Progenitor cell of endocrine pancreas (in vitro differentiated cells): ENCODE measurements around the gene STX1B. TPM values are rescaled to one million over a fixed set of nuclear protein-coding genes. Genes with fewer than 3 reads are reported as not detected.

Source experiments
- DNase-seq: peaks from one replicate; pipeline ENCODE4 v3.0.0; 2021; ENCODE audit warnings: low spot score; ENCODE audit not compliant: unreplicated experiment
- H3K27ac Mint-ChIP-seq: 2 replicates; pipeline ENCODE4 v1.8.0; 2021; ENCODE audit warnings: mild to moderate bottlenecking, moderate library complexity, mixed read lengths
- H3K27me3 Mint-ChIP-seq: 2 replicates; pipeline ENCODE4 v1.8.0; 2021; ENCODE audit warnings: mixed read lengths
- H3K36me3 Mint-ChIP-seq: 2 replicates; pipeline ENCODE4 v1.8.0; 2022; ENCODE audit warnings: mixed read lengths; ENCODE audit not compliant: insufficient read depth
- H3K4me1 Mint-ChIP-seq: 2 replicates; pipeline ENCODE4 v1.8.0; 2021; ENCODE audit warnings: low read depth, mixed read lengths
- H3K4me3 Mint-ChIP-seq: 2 replicates; pipeline ENCODE4 v1.8.0; 2021; ENCODE audit warnings: low read depth, mild to moderate bottlenecking, moderate library complexity, mixed read lengths
- H3K9me3 Mint-ChIP-seq: 2 replicates; pipeline ENCODE4 v1.8.0; 2021; ENCODE audit warnings: low read depth, mixed read lengths
- total RNA-seq: library from RNA; stranded (reverse); gene quantifications from 2 replicates; pipeline ENCODE4 v1.2.1, GENCODE V29; 2021
- TF ChIP-seq, protein P1 (sequence below): fragments of 200-600 bp; sonication (generic); IDR thresholded peaks from one replicate; pipeline ENCODE4 v1.5.0; 2021; ENCODE audit warnings: antibody characterized with exemption, mild to moderate bottlenecking; ENCODE audit not compliant: unreplicated experiment

Gene STX1B
- total RNA-seq, 1 donor from 2014 or later = 1.0 TPM

DNA sequence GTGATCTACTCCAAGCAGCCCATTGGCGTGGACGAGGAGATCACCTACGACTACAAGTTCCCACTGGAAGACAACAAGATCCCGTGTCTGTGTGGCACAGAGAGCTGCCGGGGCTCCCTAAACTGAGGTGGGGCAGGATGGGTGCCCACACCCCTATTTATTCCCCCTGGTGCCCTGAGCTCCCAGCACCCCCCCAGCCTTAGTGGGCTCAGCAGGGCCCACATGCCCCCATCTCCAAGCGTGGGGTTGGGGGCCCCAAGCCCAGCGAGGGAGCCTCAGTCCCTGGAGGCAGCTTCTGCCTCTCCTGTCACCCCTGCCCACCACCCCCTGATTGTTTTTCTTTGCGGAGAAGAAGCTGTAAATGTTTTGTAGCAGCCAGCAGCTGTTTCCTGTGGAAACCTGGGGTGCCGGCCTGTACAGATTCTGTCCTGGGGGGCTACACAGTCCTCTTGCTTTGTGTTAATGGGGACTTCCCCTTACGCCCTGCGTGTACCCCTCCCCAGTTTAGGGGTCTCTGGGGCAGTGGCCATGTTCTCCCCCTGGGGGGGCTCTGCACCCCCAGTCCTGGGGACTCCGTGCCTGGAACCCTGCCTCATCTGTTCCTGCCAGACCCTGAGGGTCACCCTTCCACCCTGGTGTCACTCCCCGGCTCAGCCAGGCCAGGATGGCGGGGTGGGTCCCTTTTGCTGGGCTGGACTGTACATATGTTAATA lies 26.4 kb downstream of the STX1B start:
- peaks cover 2% of the 10 kb centered on the region for H3K4me1 Mint-ChIP-seq
- H3K9me3 Mint-ChIP-seq = no peaks in the 10 kb centered on the region
- no peak overlapping the region for H3K4me3 Mint-ChIP-seq
- no peaks in the 10 kb centered on the region for H3K27me3 Mint-ChIP-seq
- TF ChIP-seq, protein P1, sequence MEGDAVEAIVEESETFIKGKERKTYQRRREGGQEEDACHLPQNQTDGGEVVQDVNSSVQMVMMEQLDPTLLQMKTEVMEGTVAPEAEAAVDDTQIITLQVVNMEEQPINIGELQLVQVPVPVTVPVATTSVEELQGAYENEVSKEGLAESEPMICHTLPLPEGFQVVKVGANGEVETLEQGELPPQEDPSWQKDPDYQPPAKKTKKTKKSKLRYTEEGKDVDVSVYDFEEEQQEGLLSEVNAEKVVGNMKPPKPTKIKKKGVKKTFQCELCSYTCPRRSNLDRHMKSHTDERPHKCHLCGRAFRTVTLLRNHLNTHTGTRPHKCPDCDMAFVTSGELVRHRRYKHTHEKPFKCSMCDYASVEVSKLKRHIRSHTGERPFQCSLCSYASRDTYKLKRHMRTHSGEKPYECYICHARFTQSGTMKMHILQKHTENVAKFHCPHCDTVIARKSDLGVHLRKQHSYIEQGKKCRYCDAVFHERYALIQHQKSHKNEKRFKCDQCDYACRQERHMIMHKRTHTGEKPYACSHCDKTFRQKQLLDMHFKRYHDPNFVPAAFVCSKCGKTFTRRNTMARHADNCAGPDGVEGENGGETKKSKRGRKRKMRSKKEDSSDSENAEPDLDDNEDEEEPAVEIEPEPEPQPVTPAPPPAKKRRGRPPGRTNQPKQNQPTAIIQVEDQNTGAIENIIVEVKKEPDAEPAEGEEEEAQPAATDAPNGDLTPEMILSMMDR = no peak
- H3K36me3 Mint-ChIP-seq = peaks cover 8% of the 10 kb centered on the region
- H3K27ac Mint-ChIP-seq = no peak overlapping the region
- no peak for DNase-seq

DNA sequence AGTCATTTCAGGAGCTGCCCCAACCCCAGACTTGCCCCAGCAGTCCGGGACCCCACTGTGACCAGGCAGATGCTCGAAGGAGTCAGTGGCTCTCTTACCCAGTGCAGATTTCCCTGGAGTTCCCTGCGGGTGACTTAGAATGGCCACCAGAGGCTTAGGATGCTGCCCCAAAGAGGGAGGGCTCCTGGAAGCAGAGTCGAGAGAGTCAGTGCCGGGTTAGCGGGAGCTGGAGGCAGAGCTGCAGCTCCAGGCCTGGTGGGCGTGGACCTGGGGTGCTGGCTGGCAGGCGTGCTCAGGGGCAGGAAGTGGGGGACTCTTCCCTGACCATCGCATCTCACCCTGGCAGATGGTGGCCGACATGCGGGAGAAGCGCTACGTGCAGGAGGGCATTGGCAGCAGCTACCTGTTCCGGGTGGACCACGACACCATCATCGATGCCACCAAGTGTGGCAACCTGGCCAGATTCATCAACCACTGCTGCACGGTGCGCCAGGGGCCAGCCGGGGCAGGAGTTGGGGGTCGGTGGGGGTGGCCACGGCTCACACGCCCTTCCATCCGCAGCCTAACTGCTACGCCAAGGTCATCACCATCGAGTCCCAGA lies 27.0 kb downstream of the STX1B start:
- TF ChIP-seq, protein P1 = no peak
- DNase-seq = no peak
- H3K27me3 Mint-ChIP-seq = no peaks in the 10 kb centered on the region
- H3K9me3 Mint-ChIP-seq = no peaks in the 10 kb centered on the region
- H3K4me1 Mint-ChIP-seq = peaks cover 2% of the 10 kb centered on the region
- peaks cover 10% of the 10 kb centered on the region for H3K36me3 Mint-ChIP-seq
- H3K4me3 Mint-ChIP-seq = no peak overlapping the region
- no peak overlapping the region for H3K27ac Mint-ChIP-seq

DNA sequence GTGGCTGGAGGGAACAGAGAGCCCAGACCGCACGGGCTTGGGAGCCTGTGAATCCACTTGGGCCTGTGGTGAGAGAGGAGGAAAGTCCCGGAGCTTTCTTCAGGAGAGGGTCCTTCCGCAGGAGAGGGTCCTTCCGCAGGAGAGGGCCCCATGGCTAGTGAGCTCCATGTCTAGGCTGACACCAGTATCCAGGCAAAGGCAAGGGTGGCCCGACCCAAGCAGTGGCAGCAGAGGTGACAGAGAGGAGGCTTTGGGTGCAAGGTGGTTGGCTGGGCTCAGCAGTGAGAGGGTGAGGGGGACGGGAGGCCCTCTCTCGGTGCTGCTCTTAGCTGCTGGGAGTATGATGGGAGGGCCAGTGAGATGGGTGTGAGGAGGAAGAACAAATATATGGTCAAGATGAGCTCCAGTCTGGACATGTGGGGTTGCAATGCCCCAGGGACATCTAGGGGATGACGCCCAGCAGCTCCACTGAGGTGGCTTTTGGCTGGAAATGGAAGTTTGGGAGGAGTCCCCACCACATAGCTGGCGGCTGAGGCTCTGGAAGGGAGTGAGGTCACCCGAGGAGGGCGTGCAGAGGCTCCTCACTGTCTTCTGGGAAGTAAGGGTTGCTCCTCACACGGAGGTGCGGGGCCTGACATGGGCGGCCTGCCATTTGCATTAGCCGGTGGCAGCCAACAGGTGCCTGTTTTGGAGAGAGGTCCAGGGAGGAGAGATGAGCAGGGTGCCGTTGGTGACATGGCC lies 27.7 kb downstream of the STX1B start:
- Mint-ChIP-seq H3K4me3 (no peak overlapping the region), H3K27ac (peak overlapping the region; percentile 46), H3K9me3 (no peaks in the 10 kb centered on the region)

DNA sequence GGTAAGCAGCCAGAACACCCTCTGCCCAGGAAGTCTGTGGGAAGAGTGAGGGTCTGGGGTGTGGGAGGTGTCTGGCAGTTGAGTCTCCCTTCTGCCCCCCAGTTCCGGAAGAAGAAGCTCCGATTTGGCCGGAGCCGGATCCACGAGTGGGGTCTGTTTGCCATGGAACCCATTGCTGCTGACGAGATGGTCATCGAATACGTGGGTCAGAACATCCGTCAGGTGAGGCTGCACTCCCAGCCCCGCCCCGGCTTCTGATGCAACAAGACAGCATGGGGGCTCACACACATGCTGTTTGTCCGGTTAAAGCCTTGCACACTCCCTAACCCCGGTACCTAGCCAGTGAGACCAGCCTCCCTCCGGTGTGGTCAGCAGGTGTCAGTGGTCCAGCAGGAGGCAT lies 29.5 kb downstream of the STX1B start:
- TF ChIP-seq, protein P1 = no peak
- Mint-ChIP-seq H3K9me3 (no peaks in the 10 kb centered on the region), H3K4me3 (no peak overlapping the region), H3K27ac (no peak overlapping the region), H3K36me3 (peaks cover 18% of the 10 kb centered on the region), H3K4me1 (peaks cover 2% of the 10 kb centered on the region), H3K27me3 (no peaks in the 10 kb centered on the region)
- DNase-seq = no peak

More for the DNA sequence above, 27.7 kb downstream of the STX1B start:
- no peak for DNase-seq
- H3K4me1 Mint-ChIP-seq = peaks cover 2% of the 10 kb centered on the region
- TF ChIP-seq, protein P1 = no peak
- peaks cover 10% of the 10 kb centered on the region for H3K36me3 Mint-ChIP-seq
- H3K27me3 Mint-ChIP-seq = no peaks in the 10 kb centered on the region

DNA sequence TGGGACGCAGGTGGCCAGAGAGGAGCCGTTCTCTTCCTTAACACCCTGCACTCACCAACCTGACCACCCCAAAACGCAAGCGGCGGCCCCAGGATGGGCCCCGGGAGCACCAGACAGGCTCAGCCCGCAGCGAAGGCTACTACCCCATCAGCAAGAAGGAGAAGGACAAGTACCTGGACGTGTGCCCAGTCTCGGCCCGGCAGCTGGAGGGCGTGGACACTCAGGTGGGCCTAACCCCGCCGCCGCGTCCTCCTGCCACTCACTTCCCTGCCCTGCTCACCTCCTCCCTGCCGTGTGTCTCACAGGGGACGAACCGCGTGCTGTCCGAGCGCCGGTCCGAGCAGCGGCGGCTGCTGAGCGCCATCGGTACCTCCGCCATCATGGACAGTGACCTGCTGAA lies 30.0 kb downstream of the STX1B start:
- peaks cover 21% of the 10 kb centered on the region for H3K36me3 Mint-ChIP-seq
- no peak overlapping the region for H3K4me3 Mint-ChIP-seq
- TF ChIP-seq, protein P1 = no peak
- no peak for DNase-seq
- H3K4me1 Mint-ChIP-seq = peaks cover 2% of the 10 kb centered on the region
- no peaks in the 10 kb centered on the region for H3K9me3 Mint-ChIP-seq
- no peaks in the 10 kb centered on the region for H3K27me3 Mint-ChIP-seq
- H3K27ac Mint-ChIP-seq = no peak overlapping the region
